ENCODE measurements around the gene SLIT3.

Gene SLIT3

GRCh38 chr5:168679515-168679920 is 621.4 kb downstream of the SLIT3 start:
- no peak for DNase-seq

GRCh38 chr5:168676501-168676900 is 624.4 kb downstream of the SLIT3 start:
- no peak for DNase-seq

- no peak for DNase-seq
Measured at GRCh38 chr5:168675883-168676408, 625.0 kb downstream of the SLIT3 start.

- DNase-seq = no peak
Measured at GRCh38 chr5:168674893-168675482, 626.0 kb downstream of the SLIT3 start.

- no peak for DNase-seq
Measured at GRCh38 chr5:168672888-168673287, 628.1 kb downstream of the SLIT3 start.

- DNase-seq = no peak
Measured at GRCh38 chr5:168672016-168672415, 628.9 kb downstream of the SLIT3 start.

- DNase-seq = no peak
Measured at GRCh38 chr5:168670881-168671575, 629.9 kb downstream of the SLIT3 start.

- no peak for DNase-seq
Measured at GRCh38 chr5:168669668-168670378, 631.1 kb downstream of the SLIT3 start.

- DNase-seq = no peak
Measured at GRCh38 chr5:168669156-168669555, 631.8 kb downstream of the SLIT3 start.

- no peak for DNase-seq
Measured at GRCh38 chr5:168668078-168668477, 632.9 kb downstream of the SLIT3 start.

- no peak for DNase-seq
Measured at GRCh38 chr5:168667301-168667840, 633.6 kb downstream of the SLIT3 start.

- DNase-seq = no peak
Measured at GRCh38 chr5:168666356-168666755, 634.6 kb downstream of the SLIT3 start.

GRCh38 chr5:168663276-168664004 is 637.5 kb downstream of the SLIT3 start:
- DNase-seq = no peak

- DNase-seq = no peak
Measured at GRCh38 chr5:168661593-168662485, 639.1 kb downstream of the SLIT3 start.

GRCh38 chr5:168660691-168661090 is 640.2 kb downstream of the SLIT3 start:
- no peak for DNase-seq

GRCh38 chr5:168659286-168659847 is 641.6 kb downstream of the SLIT3 start:
- DNase-seq = no peak

- no peak for DNase-seq
Measured at GRCh38 chr5:168658394-168658793, 642.5 kb downstream of the SLIT3 start.

- DNase-seq = no peak
Measured at GRCh38 chr5:168656633-168657032, 644.3 kb downstream of the SLIT3 start.

GRCh38 chr5:168655316-168655715 is 645.6 kb downstream of the SLIT3 start:
- no peak for DNase-seq

GRCh38 chr5:168654211-168654721 is 646.7 kb downstream of the SLIT3 start:
- no peak for DNase-seq

GRCh38 chr5:168653626-168654025 is 647.3 kb downstream of the SLIT3 start:
- no peak for DNase-seq

Data from T1000 (cell line).